Smooth muscle cell (in vitro differentiated cells): Measurements from ENCODE around the gene FARS2. TPM values are rescaled to one million over a fixed set of nuclear protein-coding genes. Genes with fewer than 3 reads are reported as not detected.

Experiments used
- DNase-seq: peaks from one replicate; lab custom pipeline; 2025; ENCODE audit not compliant: unreplicated experiment; lab: John Stamatoyannopoulos, UW
- H2AFZ ChIP-seq: fragments of 200-600 bp; sonication (generic); 2 replicates; pipeline ENCODE4 v1.6.0; 2016; ENCODE audit warnings: antibody characterized with exemption, low read depth, mild to moderate bottlenecking
- H3F3A ChIP-seq: fragments of 200-600 bp; sonication (generic); 2 replicates; pipeline ENCODE4 v1.6.0; 2017; ENCODE audit warnings: antibody characterized with exemption, low read depth
- H3K27ac ChIP-seq: fragments of 200-600 bp; sonication (generic); 2 replicates; pipeline ENCODE4 v1.5.1; 2016; ENCODE audit warnings: low read depth, mild to moderate bottlenecking
- H3K27me3 ChIP-seq: fragments of 200-600 bp; sonication (generic); 2 replicates; pipeline ENCODE4 v1.6.1; 2016; ENCODE audit warnings: low read depth, mild to moderate bottlenecking
- H3K36me3 ChIP-seq: fragments of 200-600 bp; sonication (generic); 2 replicates; pipeline ENCODE4 v1.5.1; 2016; ENCODE audit warnings: low read depth
- H3K4me1 ChIP-seq: fragments of 200-600 bp; sonication (generic); 2 replicates; pipeline ENCODE4 v1.5.1; 2016; ENCODE audit warnings: low read depth
- H3K4me2 ChIP-seq: fragments of 200-600 bp; sonication (generic); 2 replicates; pipeline ENCODE4 v1.6.0; 2016; ENCODE audit warnings: mild to moderate bottlenecking
- H3K4me3 ChIP-seq: fragments of 200-600 bp; sonication (generic); 2 replicates; pipeline ENCODE4 v1.5.1; 2016; ENCODE audit warnings: mild to moderate bottlenecking
- H3K79me2 ChIP-seq: fragments of 200-600 bp; sonication (generic); 2 replicates; pipeline ENCODE4 v1.6.0; 2016; ENCODE audit warnings: low read depth, mild to moderate bottlenecking
- H3K9ac ChIP-seq: fragments of 200-600 bp; sonication (generic); 2 replicates; pipeline ENCODE4 v1.6.0; 2016; ENCODE audit warnings: low read depth
- H3K9me3 ChIP-seq: fragments of 200-600 bp; sonication (generic); replicated peaks from 2 replicates; pipeline ENCODE4 v1.5.1; 2016; ENCODE audit warnings: low read depth
- H4K20me1 ChIP-seq: fragments of 200-600 bp; sonication (generic); 2 replicates; pipeline ENCODE4 v1.6.0; 2016; ENCODE audit warnings: low read depth
- WGBS: methylation state at CpG from one replicate; pipeline ENCODE4 v1.1.7; 2016; ENCODE audit warnings: low lambda C conversion rate; 5-methylcytosine and 5-hydroxymethylcytosine counted together
- polyA plus RNA-seq: library from polyadenylated mRNA; unstranded; fragments of >200 nt; fragmentation: Nextera tagmentation; extraction: Ambion mirVana; gene quantifications from 2 replicates; pipeline ENCODE4 v1.2.1, GENCODE V29; 2016
- total RNA-seq: library from RNA; depleted of rRNA; stranded (reverse); fragments of >200 nt; gene quantifications from 2 replicates; pipeline ENCODE4 v1.2.3, GENCODE V29; 2014
- TF ChIP-seq, protein P1 (sequence below): fragments of 200-600 bp; sonication (generic); IDR thresholded peaks from 2 replicates; pipeline ENCODE4 v1.5.1; 2017; ENCODE audit warnings: borderline replicate concordance, mild to moderate bottlenecking, antibody characterized with exemption; ENCODE audit not compliant: insufficient read depth, poor library complexity, severe bottlenecking

The FARS2 gene
- total and polyA plus RNA-seq, 2 experiments from 2014 or later, result 9.6 to 13.2 TPM

DNA sequence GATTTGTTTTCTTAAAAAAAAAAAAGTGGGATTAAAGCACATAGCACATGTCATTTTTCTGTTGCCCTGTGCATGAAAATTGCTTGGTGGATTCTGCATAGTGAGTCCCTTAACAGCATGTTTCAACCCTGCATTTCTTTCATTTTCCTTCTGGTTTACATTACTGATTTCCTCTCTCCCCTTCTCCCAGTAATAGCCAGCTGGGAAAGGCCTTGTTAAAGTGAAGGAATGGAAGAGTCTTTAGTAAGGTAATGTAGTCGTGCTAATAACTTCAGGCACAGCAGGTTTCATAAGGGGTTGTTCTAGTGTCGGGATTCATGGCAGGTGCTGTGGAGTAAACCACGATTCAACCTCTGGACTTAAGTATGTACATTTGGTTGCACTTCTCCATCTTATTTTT, 202.4 kb downstream of the FARS2 start:
- Histone ChIP-seq H3K9ac (no peak overlapping the region), H3K36me3 (no peaks in the 10 kb centered on the region), H2AFZ (no peak overlapping the region), H3K9me3 (no peaks in the 10 kb centered on the region), H3K4me2 (no peak overlapping the region), H4K20me1 (peaks cover 17% of the 10 kb centered on the region), H3F3A (no peaks in the 10 kb centered on the region), H3K79me2 (no peaks in the 10 kb centered on the region), H3K27me3 (no peaks in the 10 kb centered on the region), H3K4me3 (no peak overlapping the region), H3K27ac (no peak overlapping the region), H3K4me1 (peaks cover 13% of the 10 kb centered on the region)
- no peak for DNase-seq
- TF ChIP-seq, protein P1, sequence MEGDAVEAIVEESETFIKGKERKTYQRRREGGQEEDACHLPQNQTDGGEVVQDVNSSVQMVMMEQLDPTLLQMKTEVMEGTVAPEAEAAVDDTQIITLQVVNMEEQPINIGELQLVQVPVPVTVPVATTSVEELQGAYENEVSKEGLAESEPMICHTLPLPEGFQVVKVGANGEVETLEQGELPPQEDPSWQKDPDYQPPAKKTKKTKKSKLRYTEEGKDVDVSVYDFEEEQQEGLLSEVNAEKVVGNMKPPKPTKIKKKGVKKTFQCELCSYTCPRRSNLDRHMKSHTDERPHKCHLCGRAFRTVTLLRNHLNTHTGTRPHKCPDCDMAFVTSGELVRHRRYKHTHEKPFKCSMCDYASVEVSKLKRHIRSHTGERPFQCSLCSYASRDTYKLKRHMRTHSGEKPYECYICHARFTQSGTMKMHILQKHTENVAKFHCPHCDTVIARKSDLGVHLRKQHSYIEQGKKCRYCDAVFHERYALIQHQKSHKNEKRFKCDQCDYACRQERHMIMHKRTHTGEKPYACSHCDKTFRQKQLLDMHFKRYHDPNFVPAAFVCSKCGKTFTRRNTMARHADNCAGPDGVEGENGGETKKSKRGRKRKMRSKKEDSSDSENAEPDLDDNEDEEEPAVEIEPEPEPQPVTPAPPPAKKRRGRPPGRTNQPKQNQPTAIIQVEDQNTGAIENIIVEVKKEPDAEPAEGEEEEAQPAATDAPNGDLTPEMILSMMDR, result no peak
- 89% methylated on average over 3 of the region's 3 CpGs for WGBS

DNA sequence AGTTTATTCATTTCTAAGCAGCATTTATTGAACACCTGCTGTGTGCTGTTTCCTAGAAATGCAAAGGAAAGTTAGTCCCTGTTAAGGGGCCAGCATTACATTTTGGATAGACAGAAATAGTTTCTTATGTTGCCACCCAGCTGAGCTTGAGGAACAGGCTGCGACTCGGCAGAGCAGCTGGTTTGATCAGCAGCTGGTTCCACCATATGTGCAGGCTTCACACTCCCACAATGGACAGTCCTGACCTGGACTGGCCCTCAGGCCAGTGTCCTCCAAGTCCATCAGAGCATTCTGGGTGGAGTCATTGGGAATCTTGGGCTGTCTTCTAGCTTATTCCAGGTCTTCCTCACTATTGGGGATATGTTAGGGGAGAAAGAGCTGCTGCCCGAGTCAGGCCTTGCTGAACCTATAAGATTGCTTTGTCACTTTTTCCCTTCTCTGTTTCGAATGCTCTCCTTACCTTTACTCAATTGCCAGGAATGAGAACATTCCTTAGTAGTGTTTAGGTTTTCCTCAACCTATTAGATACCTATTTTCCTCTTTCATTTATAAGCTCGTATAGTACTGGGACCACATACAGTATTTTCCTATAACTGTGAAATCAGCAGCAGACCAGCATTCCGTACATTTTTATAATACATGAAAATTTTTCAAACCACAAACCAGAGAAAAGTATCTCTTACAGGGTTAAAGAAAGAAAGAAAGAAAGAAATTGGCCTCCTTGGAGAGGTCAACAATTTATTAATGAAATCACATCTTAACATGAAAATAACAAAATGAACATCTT, 203.0 kb downstream of the FARS2 start:
- DNase-seq, result no peak
- Histone ChIP-seq H3K4me1 (peaks cover 17% of the 10 kb centered on the region), H3K4me3 (no peak overlapping the region), H3K9ac (no peak overlapping the region), H4K20me1 (peaks cover 15% of the 10 kb centered on the region), H3F3A (no peaks in the 10 kb centered on the region), H3K36me3 (no peaks in the 10 kb centered on the region), H3K79me2 (no peaks in the 10 kb centered on the region), H3K4me2 (peak overlapping the region; percentile 14), H3K9me3 (no peaks in the 10 kb centered on the region), H3K27me3 (no peaks in the 10 kb centered on the region), H2AFZ (no peak overlapping the region), H3K27ac (no peak overlapping the region)
- 79% methylated on average over 6 of the region's 6 CpGs for WGBS
- TF ChIP-seq, protein P1, result no peak

- Histone ChIP-seq H3K4me3 (no peak overlapping the region), H3K79me2 (no peaks in the 10 kb centered on the region), H3K9ac (no peak overlapping the region), H3F3A (no peaks in the 10 kb centered on the region), H3K9me3 (no peaks in the 10 kb centered on the region), H3K27me3 (no peaks in the 10 kb centered on the region), H2AFZ (no peak overlapping the region), H3K4me2 (no peak overlapping the region), H3K36me3 (no peaks in the 10 kb centered on the region), H4K20me1 (peaks cover 19% of the 10 kb centered on the region), H3K27ac (no peak overlapping the region), H3K4me1 (peaks cover 27% of the 10 kb centered on the region)
- DNase-seq, result no peak
- TF ChIP-seq, protein P1, result no peak
- 91% methylated on average over 5 of the region's 5 CpGs for WGBS
These were observed 205.2 kb downstream of the FARS2 start for GRCh38 chr6:5466281-5467136.
